Putamen (tissue), 1 donor: ENCODE data around the gene PARP16.

Experiments
- DNase-seq: peaks from one replicate; pipeline ENCODE4 v3.0.0-alpha.2; 2016; ENCODE audit warnings: low spot score

PARP16 gene, protein sequence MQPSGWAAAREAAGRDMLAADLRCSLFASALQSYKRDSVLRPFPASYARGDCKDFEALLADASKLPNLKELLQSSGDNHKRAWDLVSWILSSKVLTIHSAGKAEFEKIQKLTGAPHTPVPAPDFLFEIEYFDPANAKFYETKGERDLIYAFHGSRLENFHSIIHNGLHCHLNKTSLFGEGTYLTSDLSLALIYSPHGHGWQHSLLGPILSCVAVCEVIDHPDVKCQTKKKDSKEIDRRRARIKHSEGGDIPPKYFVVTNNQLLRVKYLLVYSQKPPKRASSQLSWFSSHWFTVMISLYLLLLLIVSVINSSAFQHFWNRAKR

DNA sequence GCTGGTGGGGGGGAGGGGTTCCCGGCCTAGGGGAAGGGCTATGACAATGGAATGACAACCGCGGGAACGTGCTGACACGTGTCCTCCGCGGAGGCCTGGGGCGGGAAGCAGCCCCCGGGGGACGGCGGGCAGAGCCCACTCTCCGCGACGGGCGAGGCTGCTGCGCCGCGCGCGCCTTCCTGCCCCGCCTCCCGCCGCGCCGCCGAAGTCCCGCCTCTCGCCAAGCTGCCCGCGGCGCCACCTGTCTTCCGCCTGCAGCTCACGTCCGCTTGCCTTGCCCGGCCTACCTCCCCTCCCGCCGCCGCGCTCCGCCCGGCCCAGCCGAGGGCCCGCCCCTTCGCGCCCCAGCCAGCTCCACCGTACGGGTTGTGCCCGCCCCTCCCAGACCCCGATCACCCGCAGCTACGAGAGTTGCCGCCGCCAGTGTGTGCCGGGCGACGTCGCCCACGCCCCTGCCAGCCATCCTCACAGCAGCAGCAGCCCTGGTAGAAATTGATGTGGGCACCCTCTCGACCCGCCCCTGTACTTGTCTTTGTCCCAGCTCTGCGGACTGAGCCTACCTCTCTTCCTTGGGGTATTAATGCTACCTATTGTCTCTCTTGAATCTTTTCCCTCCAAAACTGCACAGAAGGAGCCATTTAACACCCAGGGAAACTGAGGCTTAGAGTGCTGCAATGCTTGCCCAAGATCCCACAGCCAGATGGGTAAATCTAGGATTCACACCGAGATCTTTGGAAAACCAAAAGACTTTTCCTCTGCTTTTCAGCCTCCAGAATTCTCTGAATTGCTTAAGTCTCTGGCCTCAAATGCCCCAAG lies at the start of gene PARP16:
Gene PARP16 (minus strand): TSS at position 180 of the 816 bp plus-strand sequence. CDS start 457 bp downstream, outside the sequence.
- DNase-seq: peak; percentile 90

DNA sequence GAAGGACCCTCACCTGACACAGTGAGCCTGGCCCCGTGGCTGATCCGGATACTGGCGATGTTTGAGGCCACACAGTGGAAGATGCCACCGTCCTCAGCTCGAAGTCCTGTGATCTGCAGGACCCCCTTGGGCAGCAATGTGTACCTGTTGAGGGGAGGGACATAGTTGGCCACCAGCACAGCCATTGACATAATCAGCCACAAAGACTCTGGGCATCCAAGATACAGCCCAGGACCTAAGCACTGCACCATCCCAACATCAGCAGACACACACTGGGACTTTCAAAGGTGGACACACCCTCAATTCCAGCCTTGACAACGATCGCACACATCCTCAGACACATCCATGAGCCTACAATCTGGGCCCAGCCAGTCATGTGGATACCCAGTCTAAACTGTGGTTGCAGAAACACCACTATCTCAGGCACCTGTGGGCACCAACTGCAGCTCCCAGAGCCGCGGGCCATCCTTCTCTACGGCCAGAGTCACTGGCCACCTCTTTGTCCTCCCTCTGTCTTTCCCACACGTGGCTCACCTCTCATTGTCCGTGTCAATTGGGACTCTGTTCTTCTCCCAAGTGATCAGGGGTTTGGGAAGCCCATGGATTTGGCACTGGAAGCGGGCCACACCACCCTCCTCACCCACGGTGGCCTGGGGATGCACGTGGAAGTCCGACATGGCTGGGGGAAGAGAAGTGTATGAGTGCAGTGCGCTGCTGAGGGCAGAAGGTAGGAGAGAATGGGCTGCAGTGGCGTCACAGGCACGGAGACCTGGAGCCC lies 48.8 kb upstream of the PARP16 start:
- DNase-seq: no peak

DNA sequence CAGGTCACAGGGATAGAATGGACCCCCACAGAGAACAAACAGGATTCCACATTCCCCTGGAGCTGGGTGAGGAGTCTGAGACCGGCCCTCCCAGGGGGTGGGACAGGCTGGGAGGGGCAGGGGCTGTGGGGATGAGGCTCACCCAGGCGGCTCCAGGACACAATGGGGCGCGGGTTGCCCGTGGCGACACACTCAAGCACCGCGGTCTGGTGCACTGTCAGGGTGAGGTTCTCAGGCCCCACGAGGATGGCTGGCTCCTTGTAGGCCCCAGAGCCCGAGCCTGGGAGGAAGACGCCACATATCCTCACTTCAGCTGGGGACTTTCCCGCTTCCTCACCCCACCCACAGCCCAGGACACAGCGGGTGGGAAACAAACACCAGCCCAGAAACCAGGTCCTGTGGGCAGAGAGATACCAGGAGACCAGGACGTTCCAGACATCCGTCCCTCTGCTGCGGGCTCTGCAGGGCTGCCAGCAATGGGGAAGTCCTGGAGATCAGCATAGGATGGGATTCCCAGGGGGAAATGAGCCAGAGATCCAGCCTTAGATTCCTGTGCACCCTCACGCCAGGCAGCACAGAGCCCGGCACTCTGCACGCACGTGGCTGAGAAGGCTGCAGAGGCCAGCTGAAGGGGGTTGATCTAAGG lies 48.0 kb upstream of the PARP16 start:
- DNase-seq: no peak

DNA sequence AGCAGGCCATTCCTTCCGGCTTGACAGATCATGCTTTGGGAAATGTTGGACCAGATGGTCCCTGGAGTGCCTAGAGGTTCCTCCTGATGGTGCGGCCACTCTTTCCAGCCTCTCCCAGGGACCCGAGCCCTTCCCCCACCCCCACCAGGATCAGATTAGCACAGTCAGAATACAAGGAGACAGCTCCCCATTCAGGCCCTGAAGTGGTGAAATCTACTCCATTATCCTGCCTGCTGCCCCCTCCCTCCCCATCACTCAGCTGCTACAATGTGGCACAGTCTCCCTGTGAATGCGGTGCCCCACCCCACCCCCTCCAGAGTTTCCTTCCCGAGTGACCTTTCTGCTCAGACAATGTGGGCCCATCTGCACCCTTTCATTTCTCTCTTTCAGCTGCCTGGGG lies 47.2 kb upstream of the PARP16 start:
- no peak for DNase-seq

DNA sequence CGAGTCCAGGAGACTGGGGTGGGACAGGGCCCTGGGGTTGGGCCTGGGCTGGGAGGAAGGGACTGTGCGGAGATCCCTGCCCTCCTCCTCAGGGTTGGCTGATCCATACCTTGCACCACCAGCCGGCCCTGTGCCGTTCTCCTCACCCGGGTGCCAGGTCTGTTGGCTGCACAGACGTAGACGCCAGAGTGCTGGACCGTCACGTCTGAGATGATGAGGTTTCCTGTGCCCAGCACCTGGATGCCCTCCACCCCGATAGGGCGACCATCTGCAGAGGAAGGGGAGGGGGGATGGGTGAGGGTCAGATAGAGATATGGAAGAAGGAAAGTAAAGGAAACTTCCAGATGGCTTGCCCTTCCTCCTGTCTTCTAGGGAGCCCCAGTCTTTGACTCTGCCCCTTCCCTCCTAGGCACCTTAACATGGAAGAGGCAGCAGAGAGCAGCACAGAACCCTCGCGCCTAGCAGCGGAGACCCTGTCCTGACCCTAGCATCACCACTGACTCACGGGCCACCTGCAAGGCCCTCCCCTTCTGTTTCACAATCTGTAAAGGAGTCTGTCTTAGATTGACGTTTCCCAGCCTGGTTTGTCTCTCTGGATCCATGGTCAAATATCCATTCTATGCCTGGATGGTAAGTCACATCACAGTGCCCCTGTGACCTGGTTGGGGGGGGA lies 46.6 kb upstream of the PARP16 start:
- DNase-seq: no peak

DNA sequence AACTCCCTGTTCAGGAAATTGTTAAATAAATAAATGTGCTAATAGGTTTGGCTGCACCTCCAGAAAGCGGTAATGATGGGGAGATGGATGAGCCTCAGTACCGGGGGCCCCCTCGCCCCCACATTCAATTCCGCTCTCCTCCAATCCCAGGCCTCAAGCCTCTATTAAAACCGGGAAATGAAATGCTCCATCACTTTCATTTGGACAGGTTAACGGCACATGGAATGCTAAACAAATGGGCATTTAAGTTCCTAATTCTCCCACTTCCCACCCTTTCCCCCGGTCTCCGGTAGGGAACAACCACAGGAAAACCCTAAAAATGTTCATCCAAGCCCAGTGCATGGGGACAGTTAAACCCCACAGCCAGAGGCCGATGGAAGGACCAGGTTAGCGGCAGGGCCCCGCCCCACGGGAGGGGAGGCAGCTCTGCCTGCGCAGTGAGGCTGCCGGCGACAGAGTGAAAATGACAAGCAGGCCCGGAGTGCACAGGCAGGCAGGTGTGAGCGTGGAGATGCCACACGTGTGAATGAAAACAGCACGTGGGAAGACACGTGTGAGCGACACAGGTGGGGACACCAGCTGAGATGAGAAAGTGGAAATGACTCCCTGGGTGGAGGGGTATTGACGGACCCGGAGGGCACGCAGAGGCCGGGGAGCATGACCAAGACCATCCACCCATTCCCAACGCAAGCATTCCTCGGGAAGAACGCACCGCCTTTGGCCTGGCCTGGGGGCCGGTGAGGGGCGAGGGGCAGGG lies 45.9 kb upstream of the PARP16 start:
- no peak for DNase-seq

DNA sequence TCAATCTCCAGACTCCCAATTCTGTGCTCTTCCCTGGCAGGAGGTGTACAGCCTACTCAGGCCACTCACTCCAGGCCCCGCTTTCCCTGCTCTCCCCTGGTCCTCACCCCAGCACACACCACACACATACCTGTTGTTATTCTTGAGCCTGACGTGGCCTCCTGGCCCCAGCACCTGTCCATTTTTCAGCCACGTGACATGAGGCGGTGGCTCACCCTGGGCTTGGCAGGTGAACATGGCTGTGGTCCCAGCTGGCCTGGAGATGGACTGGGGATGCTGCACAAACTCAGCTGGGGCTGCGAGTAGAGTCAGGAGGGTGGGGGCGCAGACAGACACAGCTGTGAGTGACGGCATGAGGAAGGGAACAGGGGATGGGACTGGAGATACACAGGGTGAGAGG lies 45.1 kb upstream of the PARP16 start:
- DNase-seq: no peak

DNA sequence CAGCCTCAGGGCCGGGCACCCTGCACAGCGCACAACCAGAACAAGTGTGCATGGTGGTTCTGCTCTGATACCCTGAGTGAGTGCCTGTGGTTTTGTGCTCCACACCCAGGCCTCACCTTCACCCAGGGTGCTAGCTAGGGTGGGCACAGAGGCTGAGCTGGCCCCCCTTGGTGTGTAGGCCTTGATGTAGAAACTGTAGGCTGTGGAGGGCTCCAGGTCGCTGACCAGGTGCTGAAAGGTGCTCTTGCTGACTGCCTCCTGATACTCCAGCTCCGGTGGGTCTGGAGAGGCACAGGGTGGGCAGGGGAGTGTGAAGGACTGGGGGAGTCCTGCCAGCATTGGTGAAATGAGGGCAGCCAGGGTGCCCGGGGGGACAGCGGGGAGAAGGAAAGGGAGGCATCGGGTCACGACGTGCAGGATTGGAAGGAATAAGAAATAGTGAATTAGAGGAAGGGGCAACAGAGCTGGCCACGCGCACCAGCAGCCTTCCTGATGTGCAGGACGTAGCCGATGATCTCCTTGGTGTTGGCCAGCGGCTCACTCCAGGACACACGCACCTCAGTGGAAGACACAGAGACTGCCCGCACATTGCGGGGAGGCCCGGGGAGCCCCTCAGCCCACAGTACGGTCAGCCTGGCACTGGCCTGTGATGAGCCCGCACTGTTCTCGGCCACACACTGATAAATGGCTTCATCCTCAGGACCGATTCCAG lies 44.4 kb upstream of the PARP16 start:
- DNase-seq: no peak

DNA sequence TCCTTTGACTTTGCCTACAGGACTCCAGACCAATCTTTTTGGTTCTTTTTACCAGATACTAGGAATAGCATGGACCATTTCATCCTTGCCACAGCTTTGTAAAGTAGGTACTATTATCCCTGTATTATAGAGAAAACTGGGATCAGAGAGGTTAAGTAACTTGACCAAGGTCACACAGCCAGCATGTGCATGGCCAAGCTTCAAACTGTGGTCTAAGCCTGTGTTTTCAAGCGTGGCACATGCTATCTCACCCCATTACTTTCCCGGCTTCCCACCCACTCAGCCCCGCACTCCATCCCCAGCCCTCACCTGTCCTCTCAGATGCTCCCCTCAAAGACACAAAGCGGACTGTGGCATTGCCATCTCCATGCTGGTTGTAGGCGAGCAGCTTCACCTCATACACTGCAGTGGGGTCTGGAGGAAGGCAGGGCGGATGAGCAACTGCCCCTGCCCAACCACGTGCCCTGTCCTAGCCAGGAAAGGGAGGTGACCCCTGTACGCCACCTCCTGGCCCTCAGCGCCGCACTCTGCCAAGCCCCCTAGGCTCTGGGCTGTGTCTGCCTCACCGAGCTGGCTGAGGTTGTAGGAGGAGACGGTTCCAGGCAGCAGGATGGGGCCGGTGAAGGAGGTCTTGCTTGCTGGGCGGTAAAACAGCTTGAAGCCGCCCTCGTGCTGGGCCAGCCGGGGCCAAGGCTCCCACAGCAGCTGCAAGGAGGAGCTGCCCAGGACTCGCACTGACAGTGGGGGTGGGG lies 43.5 kb upstream of the PARP16 start:
- DNase-seq: no peak

DNA sequence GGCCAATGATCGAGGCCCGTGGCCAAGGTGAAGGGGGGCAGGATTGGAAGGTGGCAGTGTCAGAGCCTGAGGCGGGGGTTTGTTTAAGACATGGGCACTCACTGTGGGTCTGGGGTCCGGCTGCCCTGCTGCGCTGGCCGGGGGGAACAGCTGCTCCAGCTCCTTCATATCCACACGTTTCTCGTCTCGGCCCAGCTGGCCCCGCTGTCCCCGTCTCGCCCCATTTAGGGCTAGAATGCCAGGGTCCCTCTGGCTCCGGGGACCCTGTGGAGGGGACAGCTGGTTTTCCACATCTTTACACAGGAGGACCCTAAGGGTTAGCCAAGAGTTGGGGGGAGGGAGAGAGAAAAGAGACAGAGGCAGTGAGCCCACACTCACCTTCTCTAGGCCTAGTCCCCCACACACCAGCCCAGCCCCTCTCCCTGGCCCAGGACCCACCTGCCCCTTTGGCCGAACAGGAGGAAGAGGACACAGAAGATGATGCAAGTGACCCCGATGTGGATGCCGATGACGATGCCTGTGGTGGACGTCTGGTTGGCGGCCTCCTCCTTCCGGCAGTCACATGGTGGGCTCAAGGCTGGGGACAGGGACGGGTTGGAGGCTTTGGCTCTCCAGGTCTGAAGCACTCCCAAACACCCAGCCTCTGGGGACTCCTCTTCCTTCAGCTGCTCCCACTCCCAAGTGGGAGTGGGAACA lies 42.8 kb upstream of the PARP16 start:
- DNase-seq: no peak

DNA sequence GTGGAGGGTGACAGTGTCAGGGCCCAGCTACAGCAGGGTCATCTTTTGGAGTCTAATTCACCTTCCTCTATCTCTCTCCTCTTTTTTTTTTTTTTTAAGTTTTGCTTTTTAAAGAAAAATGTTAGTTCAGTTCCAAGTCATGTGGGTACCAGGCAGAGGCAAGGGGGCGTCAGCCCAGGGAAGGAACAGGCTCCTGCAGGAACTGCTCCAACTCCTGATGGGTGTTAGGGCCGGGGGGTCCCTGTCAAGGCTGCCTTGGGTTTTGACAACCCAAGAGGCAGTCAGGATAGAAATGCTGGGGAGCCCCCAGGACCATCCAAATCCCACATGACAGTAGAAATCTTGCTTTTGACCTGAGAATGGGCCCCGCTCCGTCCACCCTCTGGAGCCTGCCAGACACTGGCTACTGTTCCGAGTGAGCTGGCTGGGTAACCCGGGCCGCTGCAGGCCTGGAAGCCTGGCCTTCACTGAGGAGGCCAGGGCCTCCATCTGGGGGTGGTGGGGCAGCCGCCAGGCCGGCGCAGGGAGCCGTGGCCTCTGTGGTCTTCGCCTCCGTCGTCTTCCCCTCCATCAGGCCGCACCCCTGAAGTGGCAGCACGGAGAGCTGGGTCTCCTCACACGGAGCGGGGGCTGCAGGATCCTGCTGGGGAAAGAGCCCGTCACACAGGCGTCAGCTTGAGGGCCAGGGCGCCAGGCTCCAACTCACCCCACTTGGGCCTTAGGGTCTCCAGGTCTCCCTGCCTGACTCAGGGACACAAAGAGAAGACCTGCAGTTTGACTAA lies 42.0 kb upstream of the PARP16 start:
- DNase-seq: no peak

DNA sequence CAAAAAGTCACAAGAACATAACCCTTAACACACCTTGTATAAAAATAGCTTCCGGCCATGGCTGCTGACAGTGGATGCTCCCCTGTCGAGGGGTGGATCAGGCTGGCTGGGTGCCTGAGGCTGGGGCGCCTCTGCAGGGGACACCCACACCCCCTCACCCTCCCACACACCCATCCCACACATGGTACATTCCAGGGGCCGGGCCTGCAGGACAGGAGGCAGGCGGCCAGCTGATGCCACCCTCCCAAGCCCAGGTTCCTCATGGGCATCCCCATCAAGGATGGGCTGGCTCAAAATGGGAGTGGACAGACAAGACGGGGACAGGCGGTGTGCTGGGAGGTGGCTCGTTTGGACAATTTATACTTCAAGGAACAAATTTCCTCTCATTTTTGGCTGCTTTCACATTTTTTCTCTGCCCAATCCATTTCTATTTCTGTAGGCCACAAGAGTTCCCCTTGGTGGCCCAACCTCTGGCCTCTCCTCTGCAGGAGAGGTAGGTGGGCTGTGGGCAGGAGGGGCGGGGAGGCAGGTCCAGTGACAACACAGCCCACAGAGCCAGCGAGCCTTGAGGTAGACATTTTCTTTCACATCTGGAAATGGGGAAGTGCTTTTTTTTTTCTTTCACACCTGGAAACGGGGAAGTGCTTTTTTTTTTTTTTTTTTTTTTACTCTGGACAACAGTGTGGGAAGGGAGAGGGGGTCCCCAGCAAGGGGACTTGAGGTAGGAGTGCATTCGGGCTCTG lies 41.1 kb upstream of the PARP16 start:
- DNase-seq: no peak

DNA sequence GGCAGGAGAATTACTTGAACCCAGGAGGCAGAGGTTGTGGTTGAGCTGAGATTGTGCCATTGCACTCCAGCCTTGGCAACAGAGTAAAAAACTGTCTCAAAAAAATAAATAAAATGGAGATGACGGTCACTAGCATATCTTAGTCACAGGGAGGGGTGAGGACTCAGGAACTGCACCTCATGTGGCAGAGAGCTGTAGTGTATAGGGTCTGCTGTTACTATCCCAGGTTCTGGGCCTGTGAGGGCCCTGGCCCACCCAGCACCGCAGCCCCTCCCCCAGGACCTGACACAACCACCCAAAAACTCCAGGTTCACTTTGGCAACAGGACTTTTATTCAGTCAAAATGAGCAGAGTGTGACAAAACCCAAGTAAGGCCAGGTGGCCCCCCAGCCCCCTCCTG lies 40.1 kb upstream of the PARP16 start:
- DNase-seq: no peak

DNA sequence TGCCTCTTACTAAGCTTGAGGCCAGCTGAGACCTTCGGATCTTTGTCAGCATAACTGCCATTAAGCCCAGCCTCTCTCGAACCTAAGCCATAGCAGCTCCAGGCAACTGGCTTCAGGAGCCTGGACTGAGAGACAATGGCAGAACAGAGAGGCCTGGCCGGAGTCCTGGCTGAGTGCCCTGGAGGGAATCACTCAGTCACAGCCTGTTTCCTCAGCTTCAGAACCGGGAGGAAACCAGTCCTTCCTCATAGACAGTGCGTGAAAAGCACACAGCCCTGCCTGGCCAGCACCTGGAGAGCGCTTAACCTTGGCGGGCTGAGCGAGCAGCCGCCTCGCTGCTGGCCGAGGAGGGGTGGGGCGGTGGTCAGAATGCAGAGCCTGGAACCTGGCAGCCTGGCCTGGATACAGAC lies 39.4 kb upstream of the PARP16 start:
- peak; percentile 67 for DNase-seq

DNA sequence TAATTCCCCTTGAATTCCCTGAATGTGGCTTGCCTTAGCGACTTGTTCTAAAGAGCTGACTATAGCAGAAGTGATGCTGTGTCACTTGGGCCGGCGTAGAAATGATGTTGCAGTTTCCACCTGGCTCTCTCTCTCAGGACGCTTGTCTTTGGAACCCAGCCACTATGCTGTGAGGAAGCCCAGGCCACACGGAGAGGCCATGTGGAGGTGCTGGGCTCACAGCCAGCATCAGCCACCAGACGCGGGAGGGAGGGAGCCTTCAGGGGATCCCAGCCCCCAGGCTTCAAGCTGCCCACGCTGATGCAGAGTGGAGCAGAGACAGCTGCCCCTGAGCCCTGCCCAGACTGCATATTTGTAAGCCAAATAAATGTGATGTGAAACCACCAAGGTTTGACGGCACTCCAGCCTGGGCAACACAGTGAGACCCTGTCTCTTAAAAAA lies 36.4 kb upstream of the PARP16 start:
- DNase-seq: no peak

DNA sequence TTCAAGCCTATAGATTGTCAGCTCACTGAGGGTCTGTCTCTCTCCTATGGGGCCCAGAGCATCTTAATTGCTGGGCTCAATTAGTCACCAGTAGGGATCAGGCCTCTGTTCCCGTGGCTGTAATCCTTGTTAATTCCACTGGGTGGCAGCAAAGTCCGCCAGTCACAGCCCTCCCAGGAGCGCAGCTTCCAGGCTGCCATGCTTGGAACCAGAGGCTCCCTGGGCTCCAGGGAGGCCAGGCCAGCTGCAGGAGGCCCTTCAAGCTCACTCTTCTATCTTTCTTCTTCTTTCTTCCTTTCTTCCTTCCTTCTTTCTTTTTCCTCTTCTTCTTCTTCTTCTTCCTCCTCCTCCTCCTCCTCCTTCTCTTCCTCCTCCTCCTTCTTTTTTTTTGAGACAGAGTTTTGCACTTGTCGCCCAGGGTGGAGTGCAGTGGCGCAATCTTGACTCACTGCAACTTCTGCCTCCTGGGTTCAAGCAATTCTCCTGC lies 32.2 kb upstream of the PARP16 start:
- peak; percentile 82 for DNase-seq

DNA sequence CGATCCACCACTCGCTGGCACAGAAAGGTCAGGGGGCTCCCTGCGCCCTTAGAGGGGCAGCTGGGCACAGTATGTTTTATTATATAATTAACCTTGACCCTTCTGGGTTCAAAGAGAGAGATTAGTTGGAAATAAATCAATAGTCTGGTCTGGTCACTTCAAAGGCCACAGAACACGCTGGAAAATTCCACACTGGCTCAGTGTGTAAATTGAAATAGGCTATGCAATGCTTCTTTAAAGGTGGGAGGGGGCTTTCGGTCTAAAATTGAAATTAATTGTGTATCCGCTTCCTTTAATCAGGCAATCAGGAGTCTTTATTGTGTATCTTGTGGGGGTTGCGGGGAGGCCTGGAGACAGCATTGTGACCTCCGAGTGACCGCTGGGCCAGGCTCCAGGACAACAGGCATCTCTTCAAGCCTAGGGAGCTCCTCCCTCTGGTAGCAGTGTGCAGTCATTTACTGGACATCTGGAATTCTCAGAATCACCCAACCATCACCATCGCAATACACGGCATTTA lies 25.8 kb upstream of the PARP16 start:
- peak; percentile 74 for DNase-seq
